Erythroblast (primary cell): Measurements from ENCODE around the gene FRMD5.

ENCODE experiments used
- GATA1 ChIP-seq: IDR thresholded peaks from 2 replicates; pipeline ENCODE4 v1.6.1; 2011; ENCODE audit warnings: low read depth, mild to moderate bottlenecking, control low read depth, low read length, moderate library complexity
- POLR2A ChIP-seq: IDR thresholded peaks from 2 replicates; pipeline ENCODE4 v1.6.1; 2011; ENCODE audit warnings: mild to moderate bottlenecking, low read length

- TF ChIP-seq POLR2A (no peak), GATA1 (no peak)
These were observed 241.7 kb downstream of the FRMD5 start for GRCh38 chr15:43953402-43953801.
